IMR-90 (cell line): Measurements from ENCODE around the gene PRMT1. TPM values are rescaled to one million over a fixed set of nuclear protein-coding genes. Genes with fewer than 3 reads are reported as not detected.

ENCODE experiments used
- ATAC-seq: fragments of 200-7000 bp; cut with Tn5 transposase; 2 replicates; pipeline ENCODE4 v1.9.1; 2020; ENCODE audit warnings: low read depth, mild to moderate bottlenecking, moderate library complexity
- BruUV-seq: library from RNA; stranded (reverse); fragments of 400-500 nt; replicated peaks from 2 replicates; lab custom pipeline; 2021; lab: Mats Ljungman, UMichigan
- CTCF ChIA-PET: fragments of 300-600 bp; formaldehyde crosslinking; extraction: SDS; loops from one replicate; lab custom pipeline; 2021; ENCODE audit warnings: antibody characterized with exemption; lab: Yijun Ruan, JAX
- POLR2A ChIA-PET: fragments of 300-600 bp; sonication (Branson Sonifier 250); formaldehyde crosslinking; loops from one replicate; lab custom pipeline; 2022; ENCODE audit warnings: antibody characterized with exemption; ENCODE audit not compliant: unreplicated experiment; lab: Charles Lee
- DNase-seq: peaks from one replicate; pipeline ENCODE4 v3.0.0; 2013
- H2AFZ ChIP-seq: replicated peaks from 2 replicates; pipeline ENCODE3; 2013; ENCODE audit warnings: low read length, mild to moderate bottlenecking; ENCODE audit not compliant: poor library complexity
- H2AK5ac ChIP-seq: 2 replicates; pipeline ENCODE4 v1.6.1; 2013; ENCODE audit warnings: low read depth, low read length, inconsistent platforms
- H2AK9ac ChIP-seq: replicated peaks from 2 replicates; pipeline ENCODE3; 2013; ENCODE audit warnings: mild to moderate bottlenecking, low read depth, low read length, moderate library complexity; ENCODE audit not compliant: poor library complexity
- H2BK120ac ChIP-seq: 2 replicates; pipeline ENCODE4 v1.6.1; 2013; ENCODE audit warnings: low read depth, low read length, inconsistent platforms
- H2BK15ac ChIP-seq: 3 replicates; pipeline ENCODE4 v1.6.1; 2013; ENCODE audit warnings: low read depth, low read length, inconsistent platforms
- H2BK20ac ChIP-seq: 2 replicates; pipeline ENCODE4 v1.6.1; 2013; ENCODE audit warnings: low read depth, mild to moderate bottlenecking, inconsistent platforms, low read length, moderate library complexity
- H2BK5ac ChIP-seq: 2 replicates; pipeline ENCODE4 v1.6.1; 2013; ENCODE audit warnings: mild to moderate bottlenecking, low read depth, low read length, inconsistent platforms; ENCODE audit not compliant: poor library complexity, severe bottlenecking
- H3K14ac ChIP-seq: replicated peaks from 2 replicates; pipeline ENCODE4 v1.6.1; 2013; ENCODE audit warnings: low read depth, low read length, inconsistent platforms
- H3K18ac ChIP-seq: 2 replicates; pipeline ENCODE4 v1.6.1; 2013; ENCODE audit warnings: low read depth, low read length, control low read depth
- H3K23ac ChIP-seq: 2 replicates; pipeline ENCODE4 v1.6.1; 2013; ENCODE audit warnings: low read depth, low read length, inconsistent platforms
- H3K27ac ChIP-seq: 2 replicates; pipeline ENCODE4 v1.5.1; 2013; ENCODE audit warnings: mild to moderate bottlenecking, control low read depth, low read length; ENCODE audit not compliant: insufficient read depth
- H3K27me3 ChIP-seq: 2 replicates; pipeline ENCODE4 v1.6.1; 2013; ENCODE audit warnings: low read length; ENCODE audit not compliant: control insufficient read depth, insufficient read depth
- H3K36me3 ChIP-seq: 2 replicates; pipeline ENCODE4 v1.6.1; 2013; ENCODE audit warnings: low read length, mixed read lengths; ENCODE audit not compliant: control insufficient read depth, insufficient read depth
- H3K4ac ChIP-seq: 2 replicates; pipeline ENCODE4 v1.6.1; 2013; ENCODE audit warnings: low read depth, low read length, inconsistent platforms
- H3K4me1 ChIP-seq: 2 replicates; pipeline ENCODE4 v1.6.1; 2013; ENCODE audit warnings: low read length, mixed read lengths; ENCODE audit not compliant: control insufficient read depth, insufficient read depth
- H3K4me2 ChIP-seq: 2 replicates; pipeline ENCODE4 v1.6.1; 2013; ENCODE audit warnings: low read depth, mild to moderate bottlenecking, control low read depth, low read length, moderate library complexity
- H3K4me3 ChIP-seq: 2 replicates; pipeline ENCODE4 v1.5.1; 2013; ENCODE audit warnings: low read depth, mild to moderate bottlenecking, control low read depth, low read length, moderate library complexity; ENCODE audit not compliant: insufficient read depth
- H3K56ac ChIP-seq: 2 replicates; pipeline ENCODE4 v1.6.1; 2013; ENCODE audit warnings: low read length, inconsistent platforms; ENCODE audit not compliant: insufficient read depth; ENCODE audit errors: extremely low read depth
- H3K79me1 ChIP-seq, 2 experiments: 2 replicates each; pipeline ENCODE4 v1.6.1; 2013; ENCODE audit warnings: low read length in 2 of 2, inconsistent platforms in 1 of 2, low read depth in 1 of 2
- H3K9ac ChIP-seq: 2 replicates; pipeline ENCODE4 v1.6.1; 2013; ENCODE audit warnings: low read depth, low read length, control low read depth
- H3K9me1 ChIP-seq: 2 replicates; pipeline ENCODE4 v1.6.1; 2013; ENCODE audit warnings: low read length, inconsistent platforms; ENCODE audit not compliant: insufficient read depth
- H3K9me3 ChIP-seq: 2 replicates; pipeline ENCODE4 v1.6.1; 2013; ENCODE audit warnings: low read length; ENCODE audit not compliant: control insufficient read depth, insufficient read depth
- H4K20me1 ChIP-seq: 2 replicates; pipeline ENCODE4 v1.6.1; 2013; ENCODE audit warnings: low read length, inconsistent platforms; ENCODE audit not compliant: insufficient read depth
- H4K5ac ChIP-seq: 2 replicates; pipeline ENCODE4 v1.6.1; 2013; ENCODE audit warnings: mild to moderate bottlenecking, low read depth, low read length, control low read depth
- H4K8ac ChIP-seq, 2 experiments: 2 replicates each; pipeline ENCODE4 v1.6.1; 2013; ENCODE audit warnings: low read depth in 2 of 2, low read length in 2 of 2, control low read depth in 1 of 2, inconsistent platforms in 1 of 2
- H4K91ac ChIP-seq: 2 replicates; pipeline ENCODE4 v1.6.1; 2013; ENCODE audit warnings: low read depth, low read length, inconsistent platforms; ENCODE audit not compliant: insufficient read depth
- BHLHE40 ChIP-seq: fragments of 150-350 bp; IDR thresholded peaks from 2 replicates; pipeline ENCODE4 v1.6.1; 2016; ENCODE audit warnings: mild to moderate bottlenecking, low read depth, low read length
- CEBPB ChIP-seq: IDR thresholded peaks from 2 replicates; pipeline ENCODE4 v1.6.1; 2012; ENCODE audit warnings: low read depth, low read length, improper control_type of control experiment
- CHD1 ChIP-seq: IDR thresholded peaks from 2 replicates; pipeline ENCODE4 v1.6.1; 2012; ENCODE audit warnings: low read depth, low read length, improper control_type of control experiment
- CTCF ChIP-seq: conservative IDR thresholded peaks from 2 replicates; pipeline ENCODE4 v1.5.1; 2012; ENCODE audit warnings: mild to moderate bottlenecking, low read depth, low read length, improper control_type of control experiment
- FOS ChIP-seq: fragments of 150-350 bp; IDR thresholded peaks from 2 replicates; pipeline ENCODE4 v1.6.1; 2016; ENCODE audit warnings: low read depth, low read length
- MAFK ChIP-seq: IDR thresholded peaks from 2 replicates; pipeline ENCODE4 v1.6.1; 2012; ENCODE audit warnings: low read depth, low read length, improper control_type of control experiment
- MAZ ChIP-seq: IDR thresholded peaks from 2 replicates; pipeline ENCODE4 v1.6.1; 2012; ENCODE audit warnings: low read depth, mild to moderate bottlenecking, low read length, improper control_type of control experiment, moderate library complexity, borderline replicate concordance
- MXI1 ChIP-seq: IDR thresholded peaks from 2 replicates; pipeline ENCODE4 v1.6.1; 2012; ENCODE audit warnings: low read depth, mild to moderate bottlenecking, low read length, moderate library complexity, borderline replicate concordance
- RAD21 ChIP-seq: IDR thresholded peaks from 2 replicates; pipeline ENCODE4 v1.6.1; 2012; ENCODE audit warnings: low read length, improper control_type of control experiment
- RCOR1 ChIP-seq: IDR thresholded peaks from 2 replicates; pipeline ENCODE4 v1.6.1; 2012; ENCODE audit warnings: mild to moderate bottlenecking, low read length, improper control_type of control experiment; ENCODE audit not compliant: insufficient replicate concordance
- SMC3 ChIP-seq: fragments of 150-350 bp; IDR thresholded peaks from 2 replicates; pipeline ENCODE4 v1.6.1; 2016; ENCODE audit warnings: low read depth, mild to moderate bottlenecking, antibody characterized with exemption, low read length, moderate library complexity
- USF2 ChIP-seq: fragments of 150-350 bp; IDR thresholded peaks from 2 replicates; pipeline ENCODE4 v1.6.1; 2017; ENCODE audit warnings: mild to moderate bottlenecking, antibody characterized with exemption, low read length, low read depth
- WGBS, 2 experiments: methylation state at CpG; one replicate each; pipeline versions ENCODE4 v1.1.5 to v1.1.7; 2013; ENCODE audit warnings: missing lambda C conversion rate in 2 of 2; ENCODE audit not compliant: insufficient read length in 1 of 2; ENCODE audit errors: extremely low coverage in 2 of 2; 5-methylcytosine and 5-hydroxymethylcytosine counted together
- dilution Hi-C: fragments of 300-500 bp; cut with HindIII; formaldehyde crosslinking; loops from one replicate; pipeline ENCODE4 v1.14.3; 2018; ENCODE audit warnings: low sequenced_read_pairs; ENCODE audit not compliant: unreplicated experiment
- in situ Hi-C: fragments of 300-500 bp; cut with MboI; formaldehyde crosslinking; loops from 3 replicates; pipeline ENCODE4 v1.14.3; 2019; ENCODE audit warnings: low sequenced_read_pairs, inconsistent platforms, mixed read lengths
- intact Hi-C: fragments of 100-400 bp; cut with micrococcal nuclease; formaldehyde crosslinking; loops from 2 replicates; pipeline ENCODE4 v1.10.0; 2022
- polyA plus RNA-seq, 3 experiments: library from polyadenylated mRNA; depleted of rRNA; stranded (reverse); fragments of >200 nt; gene quantifications; 2 replicates each; pipeline ENCODE4 v1.2.3, GENCODE V29; 2012; ENCODE audit warnings: low replicate concordance in 1 of 3
- total RNA-seq: library from RNA; depleted of rRNA; stranded (reverse); fragments of >200 nt; gene quantifications from 2 replicates; pipeline ENCODE4 v1.2.3, GENCODE V29; 2012
- TF ChIP-seq, protein P1 (sequence below): fragments of 150-350 bp; IDR thresholded peaks from 2 replicates; pipeline ENCODE4 v1.6.1; 2016; ENCODE audit warnings: low read depth, mild to moderate bottlenecking, low read length, moderate library complexity, borderline replicate concordance

PRMT1 gene
- total and polyA plus RNA-seq, 2 of the 4 experiments (the other 2 are of a cell fraction), result 497 to 840 TPM

DNA sequence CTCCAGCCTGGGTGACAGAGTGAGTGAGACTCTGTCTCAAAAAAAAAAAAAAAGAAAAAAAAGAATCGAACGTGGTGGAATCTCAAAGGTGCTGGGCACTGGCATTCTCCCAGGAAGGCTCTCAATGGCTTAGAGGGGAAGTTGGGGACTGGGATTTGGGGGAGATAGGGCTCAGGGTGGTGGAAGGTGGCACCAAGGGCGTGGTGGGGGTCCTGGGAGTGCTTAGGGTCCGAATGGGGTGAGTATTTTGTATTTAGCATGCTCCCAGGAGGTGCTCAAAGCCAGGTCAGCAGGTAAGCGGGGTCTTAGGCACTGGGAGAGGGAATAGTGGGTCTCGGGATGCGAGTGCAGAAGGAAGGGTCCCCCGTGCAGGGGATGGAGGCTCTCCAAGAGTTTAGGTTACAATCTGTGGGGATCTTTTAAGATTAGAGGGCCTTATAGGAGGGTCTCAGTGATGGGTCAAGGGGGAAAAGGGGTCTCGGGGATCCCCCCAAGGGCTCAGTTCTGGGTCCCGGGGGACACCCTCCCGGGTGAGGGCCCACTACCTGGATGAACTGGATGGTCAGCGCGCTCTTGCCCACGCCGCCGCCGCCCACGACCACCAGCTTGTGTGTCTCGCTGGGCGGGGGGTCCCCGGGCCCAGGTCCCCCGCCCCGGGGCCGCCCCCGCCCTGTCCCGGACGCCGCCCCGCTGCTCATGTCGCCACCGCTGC is 37.5 kb upstream of the PRMT1 start:
- in situ Hi-C loops, result no loop called here
- Histone ChIP-seq H2BK20ac (peak overlapping the region; percentile 30; the same call in 1 of the 2 replicates), H4K5ac (peak overlapping the region; percentile 54), H3K14ac (peak overlapping the region; percentile 94), H2AFZ (peak overlapping the region; percentile 73), H3K56ac (peak overlapping the region; percentile 83), H2AK5ac (peak overlapping the region; percentile 98), H3K23ac (peak overlapping the region; percentile 87; the same call in 1 of the 2 replicates), H3K79me1 (peaks cover 29 to 70% of the 10 kb centered on the region in 2 experiments; a peak in 3 of 4 replicates), H3K4me1 (peaks cover 7% of the 10 kb centered on the region), H4K91ac (peak overlapping the region; percentile 92), H3K4me3 (peak overlapping the region; percentile 65), H4K20me1 (peaks cover 11% of the 10 kb centered on the region), H2BK15ac (peak overlapping the region; percentile 55; the same call in 1 of the 3 replicates), H2BK5ac (peak overlapping the region; percentile 86), H4K8ac (peak overlapping the region; percentile 36 to 78; a peak in 2 of 4 replicates), H3K9me3 (no peaks in the 10 kb centered on the region), H3K4me2 (peak overlapping the region; percentile 91), H3K9me1 (peaks cover 8% of the 10 kb centered on the region; the same call in 1 of the 2 replicates), H3K36me3 (peaks cover 14% of the 10 kb centered on the region), H2AK9ac (peak overlapping the region; percentile 99), H3K4ac (peak overlapping the region; percentile 93), H3K9ac (peak overlapping the region; percentile 76), H3K27me3 (no peaks in the 10 kb centered on the region), H2BK120ac (peak overlapping the region; percentile 58; the same call in 1 of the 2 replicates), H3K27ac (peak overlapping the region; percentile 70), H3K18ac (peak overlapping the region; percentile 34)
- BruUV-seq, result TSS peak; percentile 58
- dilution Hi-C loops, result no loop called here
- WGBS, 2 experiments, result 6% methylated on average over 15 of the region's 31 CpGs; no CpG with 5 or more reads in 1 of the 2 experiments
- DNase-seq, result no peak
- ChIA-PET POLR2A (interaction anchor here (1.1 kb wide), 1 partner anchor 37 kb away, joined by 7 read pairs; no protein-coding TSS in a partner anchor), CTCF (interaction anchor here (0.6 to 2.5 kb wide), 4 partner anchors 9 to 174 kb away, joined by 3 to 7 read pairs (median 4); partner anchors contain the start of gene FUZ)
- intact Hi-C loops, result loop anchor here (2.0 kb wide), 2 partner anchors 37 to 49 kb away; partner anchors contain the start of genes PRMT1 and PRR12
- no peak for ATAC-seq
- TF ChIP-seq, protein P1, sequence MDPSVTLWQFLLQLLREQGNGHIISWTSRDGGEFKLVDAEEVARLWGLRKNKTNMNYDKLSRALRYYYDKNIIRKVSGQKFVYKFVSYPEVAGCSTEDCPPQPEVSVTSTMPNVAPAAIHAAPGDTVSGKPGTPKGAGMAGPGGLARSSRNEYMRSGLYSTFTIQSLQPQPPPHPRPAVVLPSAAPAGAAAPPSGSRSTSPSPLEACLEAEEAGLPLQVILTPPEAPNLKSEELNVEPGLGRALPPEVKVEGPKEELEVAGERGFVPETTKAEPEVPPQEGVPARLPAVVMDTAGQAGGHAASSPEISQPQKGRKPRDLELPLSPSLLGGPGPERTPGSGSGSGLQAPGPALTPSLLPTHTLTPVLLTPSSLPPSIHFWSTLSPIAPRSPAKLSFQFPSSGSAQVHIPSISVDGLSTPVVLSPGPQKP, result no peak
- no peak for TF ChIP-seq RCOR1
- no peak for TF ChIP-seq BHLHE40
- no peak for TF ChIP-seq USF2
- no peak for TF ChIP-seq MAZ
- no peak for TF ChIP-seq CEBPB
- no peak for TF ChIP-seq RAD21
- TF ChIP-seq SMC3, result no peak
- no peak for TF ChIP-seq CHD1
- TF ChIP-seq CTCF, result no peak
- no peak for TF ChIP-seq FOS
- TF ChIP-seq MXI1, result no peak
- no peak for TF ChIP-seq MAFK
